Measurements from ENCODE around the gene CA5B. TPM values are rescaled to one million over a fixed set of nuclear protein-coding genes. Genes with fewer than 3 reads are reported as not detected.
"Not testable (repeated sequence)": the region's sequence is repeated elsewhere in the genome, so short reads cannot be mapped to it uniquely, and the experiment has no call there.

The CA5B gene
- total RNA-seq, 4 donors from 2014 or later, result 1.1 to 69.3 (median 4.7) TPM

- in situ Hi-C loops (cut with MboI; ENCODE audit: low pct_ligation_motif_present in 1 of 4, low pct_unique_long_range_greater_than_20kb in 1 of 4, low sequenced_read_pairs in 3 of 4), result loop anchor here in 1 of 4 donors (25.0 kb wide), 1 partner anchor 617 kb away; no protein-coding TSS in a partner anchor
- 48 to 84% methylated on average over 7 to 14 of the region's 14 CpGs for WGBS, 2 donors (ENCODE audit: low coverage in 1 of 2)
- TF ChIP-seq EP300 (IDR thresholded peaks at IDR 0.05; ENCODE audit: low read depth) (no peak), POLR2AphosphoS5 (IDR thresholded peaks at IDR 0.05) (no peak), POLR2A (IDR thresholded peaks at IDR 0.05) (no peak), CTCF (IDR thresholded peaks at IDR 0.05) (no peak)
These were observed 82.3 kb downstream of the CA5B start for GRCh38 chrX:15820106-15821073.

DNA sequence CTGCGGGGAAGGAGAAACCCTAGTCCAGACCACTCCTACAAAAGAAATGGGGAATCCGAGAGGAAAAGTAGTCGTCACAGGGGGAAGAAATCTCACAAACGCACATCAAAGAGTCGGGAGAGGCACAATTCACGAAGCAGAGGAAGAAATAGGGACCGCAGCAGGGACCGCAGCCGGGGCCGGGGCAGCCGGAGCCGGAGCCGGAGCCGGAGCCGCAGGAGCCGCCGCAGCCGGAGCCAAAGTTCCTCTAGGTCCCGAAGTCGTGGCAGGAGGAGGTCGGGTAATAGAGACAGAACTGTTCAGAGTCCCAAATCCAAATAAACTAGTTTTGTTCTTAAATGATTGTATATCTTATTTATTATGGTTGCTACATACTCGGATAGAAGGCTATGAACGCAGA lies 84.9 kb downstream of the CA5B start:
- intact Hi-C loops (cut with DNase I; ENCODE audit: low total_unique reads), result no loop called here
- WGBS, 2 donors (ENCODE audit: low coverage in 1 of 2), result 90 to 95% methylated on average over 3 to 23 of the region's 23 CpGs

More at GRCh38 chrX:15820106-15821073, 82.3 kb downstream of the CA5B start:
- H3K4me1 ChIP-seq, result no peaks in the 10 kb centered on the region
- H3K36me3 ChIP-seq, result no peaks in the 10 kb centered on the region
- no peak overlapping the region for H3K27ac ChIP-seq
- no peaks in the 10 kb centered on the region for H3K27me3 ChIP-seq
- H3K9me3 ChIP-seq, result no peaks in the 10 kb centered on the region
- no peak for DNase-seq
- H3K4me3 ChIP-seq, result no peak overlapping the region
- intact Hi-C loops (cut with DNase I; ENCODE audit: low total_unique reads), result no loop called here

GRCh38 chrX:15825936-15826335 lies 87.9 kb downstream of the CA5B start:
- 87 to 90% methylated on average over 2 to 5 of the region's 5 CpGs for WGBS, 2 donors (ENCODE audit: low coverage in 1 of 2)
- Histone ChIP-seq H3K27ac (no peak overlapping the region), H3K4me1 (no peaks in the 10 kb centered on the region), H3K9me3 (no peaks in the 10 kb centered on the region), H3K4me3 (no peak overlapping the region), H3K27me3 (no peaks in the 10 kb centered on the region), H3K36me3 (no peaks in the 10 kb centered on the region)
- DNase-seq, result no peak
- in situ Hi-C loops (cut with MboI; ENCODE audit: low pct_ligation_motif_present in 1 of 4, low pct_unique_long_range_greater_than_20kb in 1 of 4, low sequenced_read_pairs in 3 of 4) (no loop called here), intact Hi-C loops (cut with DNase I; ENCODE audit: low total_unique reads) (no loop called here)
- TF ChIP-seq CTCF (IDR thresholded peaks at IDR 0.05) (no peak), EP300 (IDR thresholded peaks at IDR 0.05; ENCODE audit: low read depth) (no peak), POLR2A (IDR thresholded peaks at IDR 0.05) (no peak), POLR2AphosphoS5 (IDR thresholded peaks at IDR 0.05) (no peak)

More for the DNA sequence above, 84.9 kb downstream of the CA5B start:
- DNase-seq, result no peak
- in situ Hi-C loops (cut with MboI; ENCODE audit: low pct_ligation_motif_present in 1 of 4, low pct_unique_long_range_greater_than_20kb in 1 of 4, low sequenced_read_pairs in 3 of 4), result loop anchor here in 1 of 4 donors (25.0 kb wide), 1 partner anchor 614 kb away; no protein-coding TSS in a partner anchor
- Histone ChIP-seq H3K36me3 (no peaks in the 10 kb centered on the region), H3K27me3 (no peaks in the 10 kb centered on the region), H3K27ac (no peak overlapping the region), H3K9me3 (no peaks in the 10 kb centered on the region), H3K4me1 (no peaks in the 10 kb centered on the region), H3K4me3 (no peak overlapping the region)
- TF ChIP-seq POLR2AphosphoS5 (IDR thresholded peaks at IDR 0.05), result no peak
- TF ChIP-seq POLR2A (IDR thresholded peaks at IDR 0.05), result no peak
- TF ChIP-seq EP300 (IDR thresholded peaks at IDR 0.05; ENCODE audit: low read depth), result no peak
- TF ChIP-seq CTCF (IDR thresholded peaks at IDR 0.05), result no peak

GRCh38 chrX:15829217-15829616 lies 91.1 kb downstream of the CA5B start:
- Histone ChIP-seq H3K4me1 (no peaks in the 10 kb centered on the region), H3K27me3 (no peaks in the 10 kb centered on the region), H3K9me3 (no peaks in the 10 kb centered on the region), H3K4me3 (no peak overlapping the region), H3K27ac (no peak overlapping the region), H3K36me3 (no peaks in the 10 kb centered on the region)
- 84% methylated on average over 1 of the region's 1 CpG; no CpG with 5 or more reads in 1 of the 2 donors for WGBS, 2 donors (ENCODE audit: low coverage in 1 of 2)
- DNase-seq, result no peak
- intact Hi-C loops (cut with DNase I; ENCODE audit: low total_unique reads), result no loop called here
- no peak for TF ChIP-seq CTCF (IDR thresholded peaks at IDR 0.05)
- TF ChIP-seq POLR2A (IDR thresholded peaks at IDR 0.05), result no peak
- no peak for TF ChIP-seq POLR2AphosphoS5 (IDR thresholded peaks at IDR 0.05)
- TF ChIP-seq EP300 (IDR thresholded peaks at IDR 0.05; ENCODE audit: low read depth), result no peak
- in situ Hi-C loops (cut with MboI; ENCODE audit: low pct_ligation_motif_present in 1 of 4, low pct_unique_long_range_greater_than_20kb in 1 of 4, low sequenced_read_pairs in 3 of 4), result no loop called here

- H3K4me3 ChIP-seq; H3K36me3 ChIP-seq; H3K4me1 ChIP-seq; intact Hi-C loops (cut with DNase I; ENCODE audit: low total_unique reads); H3K9me3 ChIP-seq; in situ Hi-C loops (cut with MboI; ENCODE audit: low pct_ligation_motif_present in 1 of 4, low pct_unique_long_range_greater_than_20kb in 1 of 4, low sequenced_read_pairs in 3 of 4); DNase-seq; H3K27ac ChIP-seq; H3K27me3 ChIP-seq: not testable (repeated sequence)
- WGBS, 2 donors (ENCODE audit: low coverage in 1 of 2), result 77% methylated on average over 2 of the region's 2 CpGs; no CpG with 5 or more reads in 1 of the 2 donors
These were observed 93.3 kb downstream of the CA5B start for GRCh38 chrX:15831347-15831746.
